ENCODE results near the gene BCL2. TPM values are rescaled to one million over a fixed set of nuclear protein-coding genes. Genes with fewer than 3 reads are reported as not detected.

BCL2 gene
- total and polyA plus RNA-seq, 8 donors = 6.3 to 11.3 (median 10.8) TPM

DNA sequence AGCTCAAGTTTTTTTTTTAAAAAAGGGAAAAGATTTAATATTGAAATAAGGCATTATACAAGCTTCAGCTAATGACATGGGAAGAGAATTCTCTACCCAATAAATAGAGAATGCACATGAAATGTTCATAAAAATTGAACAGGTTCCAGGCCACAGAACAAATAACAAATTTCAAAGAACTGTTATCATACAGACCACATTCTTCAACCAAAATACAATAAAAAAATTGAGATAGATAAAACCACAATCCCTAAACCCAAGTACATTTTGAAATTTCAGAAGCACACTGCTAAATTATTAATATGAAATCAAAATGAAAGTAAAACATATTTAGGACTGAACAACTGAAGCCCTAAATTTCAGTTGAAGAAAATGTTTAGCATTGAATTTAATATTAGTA lies 89.6 kb downstream of the BCL2 start:
- no peaks in the 10 kb centered on the region for H3K27me3 ChIP-seq
- intact Hi-C loops (cut with DNase I) = no loop called here
- H3K4me1 ChIP-seq = peaks cover 0 to 13% of the 10 kb centered on the region in 2 donors
- no peak for DNase-seq
- H3K36me3 ChIP-seq = no peaks in the 10 kb centered on the region
- no peak for ATAC-seq
- TF ChIP-seq, protein P1, sequence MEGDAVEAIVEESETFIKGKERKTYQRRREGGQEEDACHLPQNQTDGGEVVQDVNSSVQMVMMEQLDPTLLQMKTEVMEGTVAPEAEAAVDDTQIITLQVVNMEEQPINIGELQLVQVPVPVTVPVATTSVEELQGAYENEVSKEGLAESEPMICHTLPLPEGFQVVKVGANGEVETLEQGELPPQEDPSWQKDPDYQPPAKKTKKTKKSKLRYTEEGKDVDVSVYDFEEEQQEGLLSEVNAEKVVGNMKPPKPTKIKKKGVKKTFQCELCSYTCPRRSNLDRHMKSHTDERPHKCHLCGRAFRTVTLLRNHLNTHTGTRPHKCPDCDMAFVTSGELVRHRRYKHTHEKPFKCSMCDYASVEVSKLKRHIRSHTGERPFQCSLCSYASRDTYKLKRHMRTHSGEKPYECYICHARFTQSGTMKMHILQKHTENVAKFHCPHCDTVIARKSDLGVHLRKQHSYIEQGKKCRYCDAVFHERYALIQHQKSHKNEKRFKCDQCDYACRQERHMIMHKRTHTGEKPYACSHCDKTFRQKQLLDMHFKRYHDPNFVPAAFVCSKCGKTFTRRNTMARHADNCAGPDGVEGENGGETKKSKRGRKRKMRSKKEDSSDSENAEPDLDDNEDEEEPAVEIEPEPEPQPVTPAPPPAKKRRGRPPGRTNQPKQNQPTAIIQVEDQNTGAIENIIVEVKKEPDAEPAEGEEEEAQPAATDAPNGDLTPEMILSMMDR (IDR thresholded peaks at IDR 0.05) = no peak
- H3K9me3 ChIP-seq = no peaks in the 10 kb centered on the region
- H3K27ac ChIP-seq = no peak overlapping the region
- no peak overlapping the region for H3K4me3 ChIP-seq

DNA sequence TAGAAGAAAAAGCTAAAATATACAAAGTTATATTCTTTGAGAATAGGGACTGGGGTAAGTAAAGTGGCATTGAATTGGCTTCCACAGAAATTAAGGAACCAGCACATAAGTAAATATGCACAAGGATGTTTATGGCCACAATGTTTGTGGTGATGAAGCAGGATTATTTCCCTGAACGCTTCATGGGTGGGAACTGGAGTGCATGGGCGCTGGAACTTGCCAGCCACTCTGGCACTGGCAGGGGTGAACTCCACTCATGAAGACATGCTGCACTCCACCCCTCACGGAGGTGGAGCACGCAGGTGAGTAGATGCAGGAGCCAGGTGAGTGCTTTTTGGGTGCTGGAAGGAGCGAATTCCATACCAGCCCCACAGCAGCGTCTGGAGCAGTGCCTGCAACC lies 94.1 kb downstream of the BCL2 start:
- intact Hi-C loops (cut with DNase I) = no loop called here
- Histone ChIP-seq H3K4me3 (no peak overlapping the region), H3K36me3 (no peaks in the 10 kb centered on the region), H3K27ac (no peak overlapping the region), H3K27me3 (no peaks in the 10 kb centered on the region), H3K9me3 (no peaks in the 10 kb centered on the region), H3K4me1 (peaks cover 0 to 22% of the 10 kb centered on the region in 2 donors)
- TF ChIP-seq, protein P1 (IDR thresholded peaks at IDR 0.05) = no peak
- ATAC-seq = no peak
- DNase-seq = no peak

DNA sequence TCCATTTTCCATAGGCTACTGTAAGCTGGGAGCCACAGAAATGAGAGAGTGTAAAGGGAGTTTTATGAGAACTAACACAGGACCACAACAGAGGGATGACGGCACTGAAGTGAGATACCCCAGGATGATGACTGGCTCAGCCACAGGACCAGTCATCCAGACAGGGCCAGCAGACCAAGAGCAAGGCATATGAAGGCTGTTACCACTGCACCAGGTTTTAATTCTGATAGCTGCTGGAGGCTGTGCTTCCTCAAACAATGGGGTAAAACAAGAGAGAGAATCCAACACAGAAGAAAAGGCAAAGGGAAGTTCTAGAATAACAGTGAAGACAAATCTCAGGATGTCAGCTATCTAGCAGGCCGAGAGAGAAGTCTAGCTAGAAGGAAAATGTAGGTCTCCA lies 94.9 kb downstream of the BCL2 start:
- TF ChIP-seq, protein P1 (IDR thresholded peaks at IDR 0.05) = no peak
- no peaks in the 10 kb centered on the region for H3K36me3 ChIP-seq
- H3K9me3 ChIP-seq = no peaks in the 10 kb centered on the region
- peaks cover 0 to 14% of the 10 kb centered on the region in 2 donors for H3K4me1 ChIP-seq
- intact Hi-C loops (cut with DNase I) = no loop called here
- H3K4me3 ChIP-seq = no peak overlapping the region
- no peaks in the 10 kb centered on the region for H3K27me3 ChIP-seq
- no peak for DNase-seq
- no peak for ATAC-seq
- H3K27ac ChIP-seq = no peak overlapping the region

DNA sequence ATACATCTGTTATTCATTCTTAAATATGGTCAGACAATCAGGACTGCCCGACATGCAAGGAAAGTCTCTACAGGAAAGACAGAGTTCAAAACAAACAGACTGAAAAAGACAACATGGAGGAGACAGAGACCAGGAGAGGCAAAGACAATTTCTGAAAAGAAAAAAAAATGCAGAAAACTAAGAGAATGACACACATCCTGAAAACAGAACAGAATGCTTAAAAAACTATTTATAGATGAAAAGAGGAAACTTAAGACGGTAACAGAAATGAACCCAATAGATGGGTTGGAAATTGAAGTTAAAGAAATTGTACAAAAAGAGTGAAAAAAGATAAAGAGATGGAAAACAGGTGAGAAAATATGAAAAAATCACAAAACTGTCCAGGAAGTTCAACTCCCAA lies 95.7 kb downstream of the BCL2 start:
- no peak overlapping the region for H3K27ac ChIP-seq
- H3K9me3 ChIP-seq = no peaks in the 10 kb centered on the region
- H3K27me3 ChIP-seq = no peaks in the 10 kb centered on the region
- H3K4me1 ChIP-seq = peaks cover 0 to 13% of the 10 kb centered on the region in 2 donors
- TF ChIP-seq, protein P1 (IDR thresholded peaks at IDR 0.05) = no peak
- H3K36me3 ChIP-seq = no peaks in the 10 kb centered on the region
- DNase-seq = no peak
- H3K4me3 ChIP-seq = no peak overlapping the region
- ATAC-seq = no peak
- intact Hi-C loops (cut with DNase I) = no loop called here

DNA sequence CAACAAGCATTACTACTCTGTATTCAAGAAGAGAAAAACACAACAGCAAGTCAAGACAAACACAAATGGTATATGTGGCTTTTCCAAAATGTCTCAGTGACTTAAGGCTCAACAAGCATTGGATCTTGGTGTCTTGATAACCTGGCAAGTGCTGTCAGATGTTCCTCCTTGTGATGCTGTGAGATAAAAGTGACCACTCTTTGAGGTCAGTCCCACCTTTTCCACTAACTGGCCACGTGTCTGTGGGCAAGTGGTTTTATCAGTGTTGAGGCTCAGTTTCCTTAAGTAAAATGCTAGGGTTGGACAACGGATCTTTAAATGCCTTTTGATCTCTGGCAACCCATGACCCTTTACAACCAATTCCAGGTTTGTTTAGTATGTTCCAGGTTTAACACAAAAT lies 98.7 kb downstream of the BCL2 start:
- intact Hi-C loops (cut with DNase I) = no loop called here
- no peak overlapping the region for H3K4me3 ChIP-seq
- TF ChIP-seq, protein P1 (IDR thresholded peaks at IDR 0.05) = no peak
- DNase-seq = no peak
- no peak overlapping the region for H3K27ac ChIP-seq
- H3K4me1 ChIP-seq = peaks cover 0 to 13% of the 10 kb centered on the region in 2 donors
- no peaks in the 10 kb centered on the region for H3K36me3 ChIP-seq
- no peak for ATAC-seq
- no peaks in the 10 kb centered on the region for H3K9me3 ChIP-seq
- no peaks in the 10 kb centered on the region for H3K27me3 ChIP-seq

All from left lung (tissue), 10 donors.